Spleen (tissue), 11 donors: ENCODE results near the gene NHLRC4. TPM values are rescaled to one million over a fixed set of nuclear protein-coding genes. Genes with fewer than 3 reads are reported as not detected.

Source experiments
- DNase-seq: peaks from one replicate; pipeline ENCODE4 v3.0.0-alpha.2; 2020
- H3K27ac ChIP-seq, 8 donors: fragments of 200-600 bp; sonication (generic) in 7 of 8; 1 replicate in 4 of 8; 2 replicates in 4 of 8; pipeline versions ENCODE4 v1.5.0 to v1.8.0; 2016 to 2021; ENCODE audit warnings: inconsistent platforms in 4 of 8, mild to moderate bottlenecking in 4 of 8, moderate library complexity in 1 of 8
- H3K27me3 ChIP-seq, 7 donors: fragments of 200-600 bp; sonication (generic) in 6 of 7; replicated peaks in 1 of 7; 1 replicate in 4 of 7; 2 replicates in 3 of 7; pipeline versions ENCODE4 v1.5.0 to v1.8.0; 2016 to 2021; ENCODE audit warnings: inconsistent platforms in 3 of 7, mild to moderate bottlenecking in 1 of 7
- H3K36me3 ChIP-seq, 6 donors: fragments of 200-600 bp; sonication (generic) in 5 of 6; 1 replicate in 4 of 6; 2 replicates in 2 of 6; pipeline versions ENCODE4 v1.5.0 to v1.8.0; 2016 to 2021; ENCODE audit warnings: inconsistent platforms in 2 of 6
- H3K4me1 ChIP-seq, 6 donors: fragments of 200-600 bp; sonication (generic) in 5 of 6; 1 replicate in 3 of 6; 2 replicates in 3 of 6; pipeline versions ENCODE4 v1.5.0 to v1.8.0; 2016 to 2021; ENCODE audit warnings: inconsistent platforms in 3 of 6
- H3K4me3 ChIP-seq, 8 donors: fragments of 200-600 bp; sonication (generic) in 7 of 8; 1 replicate in 4 of 8; 2 replicates in 4 of 8; pipeline versions ENCODE4 v1.5.0 to v1.8.0; 2016 to 2021; ENCODE audit warnings: inconsistent platforms in 4 of 8, mild to moderate bottlenecking in 4 of 8, moderate library complexity in 2 of 8
- H3K9me3 ChIP-seq, 8 donors: fragments of 200-600 bp; sonication (generic) in 7 of 8; 1 replicate in 4 of 8; 2 replicates in 4 of 8; pipeline versions ENCODE4 v1.5.0 to v1.8.0; 2016 to 2021; ENCODE audit warnings: inconsistent platforms in 4 of 8
- POLR2A ChIP-seq, 3 donors: fragments of 450-650 bp; IDR thresholded peaks; one replicate each; pipeline ENCODE4 v1.5.1; 2017; ENCODE audit warnings: antibody characterized with exemption in 3 of 3, mild to moderate bottlenecking in 1 of 3
- POLR2AphosphoS5 ChIP-seq, 3 donors: sonication (generic); formaldehyde crosslinking; IDR thresholded peaks; one replicate each; pipeline ENCODE4 v1.5.1; 2017; ENCODE audit warnings: antibody characterized with exemption in 3 of 3
- WGBS, 5 donors: extraction: QIAGEN DNeasy Blood & Tissue Kit in 3 of 5; methylation state at CpG; one replicate each; pipeline versions ENCODE4 v1.1.5 to v1.1.7; 2013 to 2018; 5-methylcytosine and 5-hydroxymethylcytosine counted together
- intact Hi-C: fragments of 100-400 bp; cut with DNase I; formaldehyde crosslinking; loops from one replicate; pipeline ENCODE4 v1.15.0; 2023; ENCODE audit warnings: low total_unique reads
- polyA plus RNA-seq, 3 donors: library from polyadenylated mRNA; stranded (reverse); fragments of 200-250 nt; gene quantifications; one replicate each; pipeline ENCODE4 v1.2.1, GENCODE V29; 2013
- total RNA-seq, 7 donors: library from RNA; depleted of rRNA in 3 of 7; stranded (reverse); fragments of >200 nt in 3 of 7; fragmentation: NEBNext Ultra II Directional in 4 of 7; extraction: Animal tissue kit (Norgen Biotek cat#: 25700) in 4 of 7; gene quantifications; one replicate each; pipeline versions ENCODE4 v1.1.0 to v1.2.1, GENCODE V29; 2016 to 2021
- TF ChIP-seq, protein P1 (sequence below), 11 experiments: fragments of 200-600 bp in 7 of 11; fragments of 450-650 bp in 4 of 11; sonication (generic) in 4 of 11; IDR thresholded peaks in 8 of 11; conservative IDR thresholded peaks in 3 of 11; 1 replicate in 7 of 11; 2 replicates in 4 of 11; pipeline versions ENCODE4 v1.4.0 to v1.8.0; 2016 to 2021; ENCODE audit warnings: antibody characterized with exemption in 11 of 11, inconsistent platforms in 4 of 11, mild to moderate bottlenecking in 1 of 11
- donor health status: healthy with polysubstance abuse.
- donor health status: DM: no; HTN: no; CAD: no; lungs with moderate emphysema.
- donor health status: DM: no; HTN: no; CAD: no.
- donor health status: Bipolar disorder and iron deficiency.
- donor health status: healthy.
- donor health status: DM: no; HTN: no; CAD: no.
- donor health status: DM: yes; HTN: yes; CAD: no.

The NHLRC4 gene
- total and polyA plus RNA-seq, 10 donors, result 1.5 to 8.8 (median 4.2) TPM

DNA sequence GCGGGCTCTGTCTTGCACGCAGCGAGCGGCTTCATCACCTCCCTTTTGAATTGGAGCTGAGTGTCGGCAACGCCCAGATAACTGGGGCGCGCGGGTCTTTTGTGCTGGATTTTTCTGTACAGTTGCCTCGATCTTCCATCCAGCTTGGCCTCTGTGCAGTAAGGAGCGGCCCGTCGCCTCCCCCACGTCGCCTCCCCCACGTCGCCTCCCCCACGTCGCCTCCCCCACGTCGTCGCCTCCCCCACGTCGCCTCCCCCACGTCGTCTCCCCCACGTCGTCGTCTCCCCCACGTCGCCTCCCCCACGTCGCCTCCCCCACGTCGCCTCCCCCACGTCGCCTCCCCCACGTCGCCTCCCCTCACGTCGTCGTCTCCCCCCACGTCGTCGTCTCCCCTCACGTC lies 22.3 kb upstream of the NHLRC4 start:
- H3K9me3 ChIP-seq, result no peaks in the 10 kb centered on the region

DNA sequence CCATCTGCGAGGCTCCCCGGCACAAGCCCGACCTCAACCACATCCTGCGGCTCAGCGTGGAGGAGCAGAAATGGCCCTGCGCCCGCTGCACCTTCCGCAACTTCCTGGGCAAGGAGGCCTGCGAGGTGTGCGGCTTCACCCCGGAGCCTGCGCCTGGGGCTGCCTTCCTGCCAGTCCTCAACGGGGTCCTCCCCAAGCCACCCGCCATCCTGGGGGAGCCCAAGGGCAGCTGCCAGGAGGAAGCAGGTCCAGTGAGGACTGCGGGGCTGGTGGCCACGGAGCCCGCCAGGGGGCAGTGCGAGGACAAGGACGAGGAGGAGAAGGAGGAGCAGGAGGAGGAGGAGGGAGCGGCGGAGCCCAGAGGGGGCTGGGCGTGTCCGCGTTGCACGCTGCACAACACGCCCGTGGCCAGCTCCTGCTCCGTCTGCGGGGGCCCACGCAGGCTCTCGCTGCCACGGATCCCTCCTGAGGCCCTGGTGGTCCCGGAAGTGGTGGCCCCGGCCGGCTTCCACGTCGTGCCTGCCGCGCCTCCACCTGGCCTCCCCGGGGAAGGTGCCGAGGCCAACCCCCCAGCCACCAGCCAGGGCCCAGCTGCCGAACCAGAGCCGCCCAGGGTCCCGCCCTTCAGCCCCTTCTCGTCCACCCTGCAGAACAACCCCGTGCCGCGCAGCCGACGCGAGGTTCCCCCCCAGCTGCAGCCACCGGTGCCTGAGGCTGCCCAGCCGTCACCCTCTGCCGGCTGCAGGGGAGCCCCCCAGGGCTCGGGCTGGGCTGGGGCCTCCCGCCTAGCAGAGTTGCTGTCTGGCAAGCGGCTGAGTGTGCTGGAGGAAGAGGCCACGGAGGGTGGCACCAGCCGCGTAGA lies 19.7 kb upstream of the NHLRC4 start:
- Histone ChIP-seq H3K9me3 (no peaks in the 10 kb centered on the region), H3K36me3 (peaks cover 0 to 91% (median 35%) of the 10 kb centered on the region in 6 donors), H3K4me1 (peaks cover 4 to 44% (median 16%) of the 10 kb centered on the region in 6 donors), H3K27ac (peak overlapping the region in 4 of 8 donors; percentile 4 to 53 (median 46)), H3K4me3 (peak overlapping the region in 4 of 8 donors; percentile 3 to 45 (median 12)), H3K27me3 (no peaks in the 10 kb centered on the region)
- peak; percentile 55 to 78 (median 71) for TF ChIP-seq POLR2AphosphoS5 (IDR thresholded peaks at IDR 0.05)
- TF ChIP-seq, protein P1, sequence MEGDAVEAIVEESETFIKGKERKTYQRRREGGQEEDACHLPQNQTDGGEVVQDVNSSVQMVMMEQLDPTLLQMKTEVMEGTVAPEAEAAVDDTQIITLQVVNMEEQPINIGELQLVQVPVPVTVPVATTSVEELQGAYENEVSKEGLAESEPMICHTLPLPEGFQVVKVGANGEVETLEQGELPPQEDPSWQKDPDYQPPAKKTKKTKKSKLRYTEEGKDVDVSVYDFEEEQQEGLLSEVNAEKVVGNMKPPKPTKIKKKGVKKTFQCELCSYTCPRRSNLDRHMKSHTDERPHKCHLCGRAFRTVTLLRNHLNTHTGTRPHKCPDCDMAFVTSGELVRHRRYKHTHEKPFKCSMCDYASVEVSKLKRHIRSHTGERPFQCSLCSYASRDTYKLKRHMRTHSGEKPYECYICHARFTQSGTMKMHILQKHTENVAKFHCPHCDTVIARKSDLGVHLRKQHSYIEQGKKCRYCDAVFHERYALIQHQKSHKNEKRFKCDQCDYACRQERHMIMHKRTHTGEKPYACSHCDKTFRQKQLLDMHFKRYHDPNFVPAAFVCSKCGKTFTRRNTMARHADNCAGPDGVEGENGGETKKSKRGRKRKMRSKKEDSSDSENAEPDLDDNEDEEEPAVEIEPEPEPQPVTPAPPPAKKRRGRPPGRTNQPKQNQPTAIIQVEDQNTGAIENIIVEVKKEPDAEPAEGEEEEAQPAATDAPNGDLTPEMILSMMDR (IDR thresholded peaks at IDR 0.05 in 8 of 11, conservative IDR thresholded peaks at IDR 0.05 in 3 of 11), result peak; percentile 45 to 85 (median 71)
- TF ChIP-seq POLR2A (IDR thresholded peaks at IDR 0.05), result no peak
- WGBS, 5 donors, result 39 to 75% (median 60%) methylated on average over 29 to 60 of the region's 60 CpGs
- intact Hi-C loops, result no loop called here
- DNase-seq, result peak; percentile 94

More for the DNA sequence above, 22.3 kb upstream of the NHLRC4 start:
- TF ChIP-seq, protein P1 (IDR thresholded peaks at IDR 0.05 in 8 of 11, conservative IDR thresholded peaks at IDR 0.05 in 3 of 11), result no peak
- TF ChIP-seq POLR2AphosphoS5 (IDR thresholded peaks at IDR 0.05) (no peak), POLR2A (IDR thresholded peaks at IDR 0.05) (no peak)
- peaks cover 0 to 95% (median 29%) of the 10 kb centered on the region in 6 donors for H3K36me3 ChIP-seq
- intact Hi-C loops, result no loop called here
- no peak for DNase-seq
- H3K27ac ChIP-seq, result no peak overlapping the region
- H3K4me1 ChIP-seq, result peaks cover 4 to 44% (median 16%) of the 10 kb centered on the region in 6 donors
- H3K27me3 ChIP-seq, result no peaks in the 10 kb centered on the region
- no peak overlapping the region for H3K4me3 ChIP-seq
- WGBS, 5 donors, result 89 to 96% (median 94%) methylated on average over 34 to 46 of the region's 46 CpGs

GRCh38 chr16:548586-548985 lies 18.2 kb upstream of the NHLRC4 start:
- WGBS, 5 donors, result 92 to 97% (median 97%) methylated on average over 8 to 21 of the region's 21 CpGs
- H3K36me3 ChIP-seq, result peaks cover 0 to 94% (median 47%) of the 10 kb centered on the region in 6 donors
- DNase-seq, result no peak

More at GRCh38 chr16:548586-548985, 18.2 kb upstream of the NHLRC4 start:
- no peak overlapping the region for H3K4me3 ChIP-seq
- no peaks in the 10 kb centered on the region for H3K27me3 ChIP-seq
- H3K27ac ChIP-seq, result no peak overlapping the region
- intact Hi-C loops, result no loop called here
- H3K4me1 ChIP-seq, result peaks cover 4 to 42% (median 16%) of the 10 kb centered on the region in 6 donors
- H3K9me3 ChIP-seq, result no peaks in the 10 kb centered on the region
- TF ChIP-seq, protein P1 (IDR thresholded peaks at IDR 0.05 in 8 of 11, conservative IDR thresholded peaks at IDR 0.05 in 3 of 11), result no peak
- no peak for TF ChIP-seq POLR2AphosphoS5 (IDR thresholded peaks at IDR 0.05)
- no peak for TF ChIP-seq POLR2A (IDR thresholded peaks at IDR 0.05)
